GM12878 (cell line): ENCODE results near the gene NRXN3.

Experiments used
- CREB1 ChIP-seq: IDR thresholded peaks from 2 replicates; pipeline ENCODE4 v1.6.1; 2012; ENCODE audit warnings: low read depth, mild to moderate bottlenecking, inconsistent platforms
- CTCF ChIP-seq, 3 experiments: IDR thresholded peaks in 2 of 3; conservative IDR thresholded peaks in 1 of 3; 2 replicates each; pipeline ENCODE4 v1.5.1; 2011; ENCODE audit warnings: low read depth in 3 of 3, low read length in 3 of 3, mild to moderate bottlenecking in 3 of 3, control low read depth in 2 of 3, moderate library complexity in 2 of 3, inconsistent platforms in 1 of 3, mixed read lengths in 1 of 3; ENCODE audit not compliant: control insufficient read depth in 2 of 3, insufficient read depth in 1 of 3; ENCODE audit errors: extremely low read depth in 1 of 3
- EED ChIP-seq: sonication (generic); IDR thresholded peaks from 2 replicates; pipeline ENCODE4 v1.6.1; 2016; ENCODE audit warnings: antibody characterized with exemption, low read depth
- EP300 ChIP-seq, 2 experiments: fragments of 150-350 bp in 1 of 2; IDR thresholded peaks; 2 replicates each; pipeline ENCODE4 v1.6.1; 2011 to 2012; ENCODE audit warnings: low read depth in 2 of 2, low read length in 2 of 2, borderline replicate concordance in 1 of 2, improper control_type of control experiment in 1 of 2, inconsistent platforms in 1 of 2; ENCODE audit not compliant: control insufficient read depth in 1 of 2
- NFIC ChIP-seq: IDR thresholded peaks from 2 replicates; pipeline ENCODE4 v1.6.1; 2012; ENCODE audit warnings: low read depth, mild to moderate bottlenecking, inconsistent platforms, low read length, moderate library complexity
- NR2C2 ChIP-seq: IDR thresholded peaks from 2 replicates; pipeline ENCODE4 v1.6.1; 2011; ENCODE audit warnings: borderline replicate concordance, low read depth; ENCODE audit not compliant: control insufficient read depth, insufficient read length
- NRF1 ChIP-seq: conservative IDR thresholded peaks from 2 replicates; pipeline ENCODE4 v1.6.1; 2011; ENCODE audit warnings: mild to moderate bottlenecking, low read depth, low read length, improper control_type of control experiment
- POLR2A ChIP-seq: IDR thresholded peaks from 2 replicates; pipeline ENCODE4 v1.6.1; 2011; ENCODE audit warnings: low read depth, mild to moderate bottlenecking, low read length
- RFX5 ChIP-seq: IDR thresholded peaks from 2 replicates; pipeline ENCODE4 v1.6.1; 2011; ENCODE audit warnings: low read depth, low read length, improper control_type of control experiment
- SMC3 ChIP-seq: IDR thresholded peaks from 2 replicates; pipeline ENCODE4 v1.6.1; 2011; ENCODE audit warnings: low read length, improper control_type of control experiment, borderline replicate concordance
- TF ChIP-seq, protein P1 (sequence below): fragments of 450-650 bp; IDR thresholded peaks from 2 replicates; pipeline ENCODE4 v1.6.1; 2016; ENCODE audit warnings: mild to moderate bottlenecking, moderate library complexity, borderline replicate concordance
- TF ChIP-seq, protein P2 (sequence below): IDR thresholded peaks from 2 replicates; pipeline ENCODE4 v1.6.1; 2011; ENCODE audit warnings: low read depth, mild to moderate bottlenecking, low read length, moderate library complexity, borderline replicate concordance; ENCODE audit errors: extremely low read depth
- TF ChIP-seq, protein P3 (sequence below): fragments of 450-650 bp; formaldehyde crosslinking; IDR thresholded peaks from 2 replicates; pipeline ENCODE4 v1.4.0; 2020; ENCODE audit warnings: mild to moderate bottlenecking, moderate library complexity

- TF ChIP-seq NRF1 (no peak), CTCF (IDR thresholded peaks at IDR 0.05 in 2 of 3, conservative IDR thresholded peaks at IDR 0.05 in 1 of 3; ENCODE audit: control insufficient read depth in 2 of 3, extremely low read depth in 1 of 3, insufficient read depth in 1 of 3, low read depth in 3 of 3, low read length in 3 of 3) (no peak), RFX5 (no peak), NR2C2 (no peak), EED (no peak), NFIC (no peak), EP300 (IDR thresholded peaks at IDR 0.05; ENCODE audit: borderline replicate concordance in 1 of 2, control insufficient read depth in 1 of 2, low read depth in 2 of 2, low read length in 2 of 2) (no peak), SMC3 (no peak), POLR2A (no peak), CREB1 (no peak)
- TF ChIP-seq, protein P1, sequence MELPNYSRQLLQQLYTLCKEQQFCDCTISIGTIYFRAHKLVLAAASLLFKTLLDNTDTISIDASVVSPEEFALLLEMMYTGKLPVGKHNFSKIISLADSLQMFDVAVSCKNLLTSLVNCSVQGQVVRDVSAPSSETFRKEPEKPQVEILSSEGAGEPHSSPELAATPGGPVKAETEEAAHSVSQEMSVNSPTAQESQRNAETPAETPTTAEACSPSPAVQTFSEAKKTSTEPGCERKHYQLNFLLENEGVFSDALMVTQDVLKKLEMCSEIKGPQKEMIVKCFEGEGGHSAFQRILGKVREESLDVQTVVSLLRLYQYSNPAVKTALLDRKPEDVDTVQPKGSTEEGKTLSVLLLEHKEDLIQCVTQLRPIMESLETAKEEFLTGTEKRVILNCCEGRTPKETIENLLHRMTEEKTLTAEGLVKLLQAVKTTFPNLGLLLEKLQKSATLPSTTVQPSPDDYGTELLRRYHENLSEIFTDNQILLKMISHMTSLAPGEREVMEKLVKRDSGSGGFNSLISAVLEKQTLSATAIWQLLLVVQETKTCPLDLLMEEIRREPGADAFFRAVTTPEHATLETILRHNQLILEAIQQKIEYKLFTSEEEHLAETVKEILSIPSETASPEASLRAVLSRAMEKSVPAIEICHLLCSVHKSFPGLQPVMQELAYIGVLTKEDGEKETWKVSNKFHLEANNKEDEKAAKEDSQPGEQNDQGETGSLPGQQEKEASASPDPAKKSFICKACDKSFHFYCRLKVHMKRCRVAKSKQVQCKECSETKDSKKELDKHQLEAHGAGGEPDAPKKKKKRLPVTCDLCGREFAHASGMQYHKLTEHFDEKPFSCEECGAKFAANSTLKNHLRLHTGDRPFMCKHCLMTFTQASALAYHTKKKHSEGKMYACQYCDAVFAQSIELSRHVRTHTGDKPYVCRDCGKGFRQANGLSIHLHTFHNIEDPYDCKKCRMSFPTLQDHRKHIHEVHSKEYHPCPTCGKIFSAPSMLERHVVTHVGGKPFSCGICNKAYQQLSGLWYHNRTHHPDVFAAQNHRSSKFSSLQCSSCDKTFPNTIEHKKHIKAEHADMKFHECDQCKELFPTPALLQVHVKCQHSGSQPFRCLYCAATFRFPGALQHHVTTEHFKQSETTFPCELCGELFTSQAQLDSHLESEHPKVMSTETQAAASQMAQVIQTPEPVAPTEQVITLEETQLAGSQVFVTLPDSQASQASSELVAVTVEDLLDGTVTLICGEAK = no peak
- TF ChIP-seq, protein P2, sequence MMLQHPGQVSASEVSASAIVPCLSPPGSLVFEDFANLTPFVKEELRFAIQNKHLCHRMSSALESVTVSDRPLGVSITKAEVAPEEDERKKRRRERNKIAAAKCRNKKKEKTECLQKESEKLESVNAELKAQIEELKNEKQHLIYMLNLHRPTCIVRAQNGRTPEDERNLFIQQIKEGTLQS = no peak
- TF ChIP-seq, protein P3, sequence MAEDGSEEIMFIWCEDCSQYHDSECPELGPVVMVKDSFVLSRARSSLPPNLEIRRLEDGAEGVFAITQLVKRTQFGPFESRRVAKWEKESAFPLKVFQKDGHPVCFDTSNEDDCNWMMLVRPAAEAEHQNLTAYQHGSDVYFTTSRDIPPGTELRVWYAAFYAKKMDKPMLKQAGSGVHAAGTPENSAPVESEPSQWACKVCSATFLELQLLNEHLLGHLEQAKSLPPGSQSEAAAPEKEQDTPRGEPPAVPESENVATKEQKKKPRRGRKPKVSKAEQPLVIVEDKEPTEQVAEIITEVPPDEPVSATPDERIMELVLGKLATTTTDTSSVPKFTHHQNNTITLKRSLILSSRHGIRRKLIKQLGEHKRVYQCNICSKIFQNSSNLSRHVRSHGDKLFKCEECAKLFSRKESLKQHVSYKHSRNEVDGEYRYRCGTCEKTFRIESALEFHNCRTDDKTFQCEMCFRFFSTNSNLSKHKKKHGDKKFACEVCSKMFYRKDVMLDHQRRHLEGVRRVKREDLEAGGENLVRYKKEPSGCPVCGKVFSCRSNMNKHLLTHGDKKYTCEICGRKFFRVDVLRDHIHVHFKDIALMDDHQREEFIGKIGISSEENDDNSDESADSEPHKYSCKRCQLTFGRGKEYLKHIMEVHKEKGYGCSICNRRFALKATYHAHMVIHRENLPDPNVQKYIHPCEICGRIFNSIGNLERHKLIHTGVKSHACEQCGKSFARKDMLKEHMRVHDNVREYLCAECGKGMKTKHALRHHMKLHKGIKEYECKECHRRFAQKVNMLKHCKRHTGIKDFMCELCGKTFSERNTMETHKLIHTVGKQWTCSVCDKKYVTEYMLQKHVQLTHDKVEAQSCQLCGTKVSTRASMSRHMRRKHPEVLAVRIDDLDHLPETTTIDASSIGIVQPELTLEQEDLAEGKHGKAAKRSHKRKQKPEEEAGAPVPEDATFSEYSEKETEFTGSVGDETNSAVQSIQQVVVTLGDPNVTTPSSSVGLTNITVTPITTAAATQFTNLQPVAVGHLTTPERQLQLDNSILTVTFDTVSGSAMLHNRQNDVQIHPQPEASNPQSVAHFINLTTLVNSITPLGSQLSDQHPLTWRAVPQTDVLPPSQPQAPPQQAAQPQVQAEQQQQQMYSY (CRISPR knock-in tag) = no peak
Measured at GRCh38 chr14:79540394-79540793, 1370.2 kb downstream of the NRXN3 start.
